Inferior parietal cortex (tissue), 1 donor: ENCODE data around the gene ATE1.

Experiments
- DNase-seq: peaks from one replicate; pipeline ENCODE4 v3.0.0-alpha.2; 2016; ENCODE audit errors: extremely low spot score

Gene ATE1

DNA sequence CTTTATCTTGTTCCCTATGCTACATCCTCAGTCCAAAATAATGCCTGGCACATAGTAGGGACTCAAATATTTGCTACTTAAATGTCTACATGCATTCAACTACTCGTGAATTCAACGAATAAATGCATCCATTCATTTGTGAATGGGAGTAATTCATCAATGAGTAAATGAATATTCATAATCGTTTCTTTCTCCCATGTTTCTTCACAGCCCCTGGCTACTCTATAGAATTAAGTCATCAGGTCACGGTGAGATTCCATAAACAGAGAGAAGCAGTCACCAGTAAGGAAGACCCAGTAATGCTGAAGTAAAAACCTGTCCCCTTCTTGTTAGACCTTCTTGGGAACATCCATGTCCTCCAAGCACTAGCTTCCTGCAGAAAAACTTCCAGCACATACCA is 48.4 kb downstream of the ATE1 start:
- DNase-seq = no peak

DNA sequence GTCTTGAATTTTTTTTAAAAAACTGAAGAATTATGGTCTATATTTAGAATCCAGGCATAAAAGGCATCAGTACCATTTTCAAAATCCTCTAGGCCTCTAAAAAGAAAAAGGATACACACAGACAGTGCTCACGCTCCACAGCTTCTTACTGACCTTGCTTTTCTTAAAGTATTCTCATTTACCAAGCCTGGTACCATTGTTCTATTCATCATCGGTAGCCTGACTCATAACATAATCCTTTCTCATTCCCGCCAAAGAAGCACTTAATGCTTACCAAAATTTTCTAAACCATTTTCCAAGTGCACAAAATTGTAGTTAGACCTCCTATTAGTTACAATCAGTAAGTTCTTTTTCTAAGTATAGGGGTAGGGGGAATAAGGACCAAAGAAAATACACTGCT is 54.6 kb downstream of the ATE1 start:
- no peak for DNase-seq

DNA sequence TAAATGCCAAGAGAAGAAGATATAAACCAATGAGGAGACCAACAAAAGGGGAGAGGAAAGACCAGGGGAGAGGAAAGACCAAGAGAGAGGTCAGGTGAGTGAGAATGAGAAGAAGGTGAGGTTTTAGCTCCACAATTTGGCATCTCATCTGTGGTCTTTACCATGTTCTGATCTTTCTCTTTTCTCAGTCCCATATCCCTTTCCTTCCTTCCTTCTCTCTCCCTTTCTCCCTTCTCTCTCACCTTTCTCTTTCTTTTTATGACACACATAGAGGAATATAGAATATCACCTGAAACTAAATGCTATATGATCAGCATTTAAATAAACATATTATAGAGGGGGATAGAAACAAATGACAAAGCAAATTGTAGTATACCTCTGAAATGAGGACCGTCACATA is 57.4 kb downstream of the ATE1 start:
- no peak for DNase-seq

DNA sequence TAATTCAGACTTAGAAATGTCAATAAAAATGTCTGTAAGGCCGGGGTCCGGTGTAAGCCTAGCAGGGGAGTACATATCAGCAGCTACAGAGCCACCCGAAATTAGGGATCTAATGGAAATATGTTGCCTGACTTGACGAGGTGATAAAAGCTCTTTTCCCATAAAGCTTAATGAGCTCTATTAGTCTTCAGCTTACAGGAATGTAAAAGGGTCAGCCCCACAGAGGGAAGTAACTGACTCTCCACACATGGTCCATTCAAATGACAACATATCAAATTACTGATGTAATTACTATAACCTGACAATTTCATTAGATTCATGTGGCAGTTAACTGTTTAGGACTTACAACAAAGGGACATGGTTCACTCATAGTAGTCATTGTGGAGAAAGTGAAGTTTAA is 62.3 kb downstream of the ATE1 start:
- no peak for DNase-seq

DNA sequence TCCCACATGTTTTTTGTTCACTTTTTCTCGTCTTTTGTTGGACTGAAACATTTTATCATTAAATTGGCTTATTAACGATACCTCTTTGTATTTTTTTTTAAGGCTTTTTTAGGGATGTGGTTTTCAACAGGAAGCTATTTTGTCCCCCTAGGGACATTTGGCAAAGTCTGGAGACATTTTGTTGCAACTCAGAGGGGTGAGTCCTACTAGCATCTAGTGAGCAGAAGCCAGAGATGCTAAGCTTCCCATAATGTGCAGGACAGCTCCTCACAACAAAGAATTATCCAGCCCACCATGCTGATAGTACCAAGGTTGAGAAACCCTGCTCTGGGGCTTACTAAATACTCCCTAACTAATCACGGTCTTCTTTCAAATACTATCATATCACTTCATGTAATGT is 63.2 kb downstream of the ATE1 start:
- no peak for DNase-seq

DNA sequence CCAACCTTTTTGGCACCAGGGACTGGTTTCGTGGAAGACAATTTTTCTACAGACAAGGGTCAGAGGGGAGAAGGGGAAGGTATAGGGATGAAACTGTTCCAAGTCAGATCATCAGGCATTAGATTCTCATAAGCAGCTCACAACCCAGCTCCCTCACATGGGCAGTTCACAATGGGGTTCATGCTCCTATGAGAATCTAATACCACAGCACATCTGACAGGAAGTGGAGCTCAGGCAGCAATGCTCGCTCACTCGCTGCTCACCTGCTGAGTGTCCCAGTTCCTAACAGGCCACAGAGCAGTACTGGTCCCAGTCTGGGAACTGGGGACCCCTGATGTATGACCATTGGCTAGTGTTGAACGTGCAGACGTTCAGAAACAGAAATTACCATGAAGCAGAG is 63.7 kb downstream of the ATE1 start:
- DNase-seq = no peak

DNA sequence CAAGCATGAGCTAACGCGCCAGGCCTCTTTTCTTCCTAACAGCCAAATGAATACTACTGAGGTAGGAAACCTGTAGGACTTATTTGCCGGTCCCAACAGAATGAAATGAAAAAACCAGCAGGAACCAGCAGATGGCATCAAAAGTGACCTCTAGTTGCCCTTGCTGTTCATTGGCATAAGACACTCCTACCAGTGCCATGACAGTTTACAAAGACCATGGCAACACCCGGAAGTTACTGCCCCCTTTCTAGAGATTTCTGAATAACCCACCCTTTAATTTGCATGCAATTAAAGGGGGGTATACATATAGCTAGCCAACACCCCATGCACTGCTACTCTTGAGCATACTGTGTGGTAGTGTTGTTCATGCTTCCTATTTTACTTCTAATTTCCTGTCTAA is 65.2 kb downstream of the ATE1 start:
- DNase-seq = no peak

DNA sequence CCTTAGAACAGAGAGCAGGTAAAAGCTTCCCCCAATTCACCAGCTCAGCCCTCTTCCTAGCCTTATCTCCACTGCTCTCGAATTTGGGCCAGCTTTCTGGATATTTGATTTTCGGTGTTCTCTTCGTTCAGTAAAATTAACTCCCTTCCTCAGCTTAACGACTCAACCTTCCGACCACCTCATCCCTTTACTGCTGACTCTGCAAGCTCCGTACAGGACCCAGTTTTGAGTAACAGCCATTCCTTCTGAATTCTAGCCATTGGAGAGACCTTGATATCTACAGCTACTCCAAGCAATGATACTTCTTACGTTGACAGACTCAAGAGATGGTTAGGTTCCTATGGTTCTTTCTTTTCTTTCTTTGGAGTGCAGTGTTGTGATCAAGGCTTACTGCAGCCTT is 65.8 kb downstream of the ATE1 start:
- no peak for DNase-seq

DNA sequence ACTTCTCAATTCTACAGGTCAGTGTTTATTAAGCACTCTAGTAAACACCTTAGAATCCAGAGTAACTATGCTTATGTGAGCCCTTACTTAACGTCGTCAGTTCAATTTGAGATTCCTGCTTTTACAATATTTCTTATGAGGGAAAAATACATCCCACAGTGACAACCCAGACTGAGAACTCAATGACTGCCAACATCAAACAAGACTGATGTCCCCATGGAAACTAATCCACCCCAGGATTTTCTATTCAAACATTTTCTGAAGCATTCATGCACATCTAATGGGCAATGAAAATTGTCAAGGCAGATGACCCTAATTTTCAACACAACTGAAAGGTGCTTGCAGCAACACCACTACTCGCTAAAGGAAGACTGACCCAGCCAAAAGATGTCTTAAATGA is 67.0 kb downstream of the ATE1 start:
- DNase-seq = no peak

DNA sequence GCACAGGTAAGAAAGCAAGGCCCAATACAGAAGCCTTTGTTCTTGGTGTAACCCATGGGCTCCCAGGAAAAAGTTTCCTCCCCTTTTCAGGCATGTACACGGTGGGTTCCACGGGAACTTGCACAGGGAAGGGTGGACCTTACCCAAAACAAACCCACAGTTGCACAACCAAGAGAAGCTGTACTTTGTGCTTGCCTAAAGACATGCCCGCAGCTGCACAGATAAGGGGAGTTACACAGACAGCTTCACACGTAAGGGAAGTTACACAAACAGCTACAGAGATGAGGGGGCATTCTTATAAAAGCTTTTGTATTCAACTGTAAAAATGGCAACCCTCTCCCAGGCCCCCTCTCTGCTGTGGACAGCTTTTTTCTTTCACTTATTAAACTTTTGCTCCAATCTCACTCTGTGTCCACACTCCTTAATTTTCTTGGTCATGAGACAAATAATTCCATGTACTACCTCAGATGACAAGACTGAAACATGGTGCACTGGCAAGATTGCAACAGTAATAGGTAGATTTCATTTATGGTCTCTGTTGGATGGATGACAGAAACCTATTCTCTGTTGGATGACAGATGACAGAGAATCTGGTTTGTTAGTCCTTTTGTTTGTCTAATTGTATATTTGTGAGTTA is 72.9 kb downstream of the ATE1 start:
- DNase-seq = no peak

DNA sequence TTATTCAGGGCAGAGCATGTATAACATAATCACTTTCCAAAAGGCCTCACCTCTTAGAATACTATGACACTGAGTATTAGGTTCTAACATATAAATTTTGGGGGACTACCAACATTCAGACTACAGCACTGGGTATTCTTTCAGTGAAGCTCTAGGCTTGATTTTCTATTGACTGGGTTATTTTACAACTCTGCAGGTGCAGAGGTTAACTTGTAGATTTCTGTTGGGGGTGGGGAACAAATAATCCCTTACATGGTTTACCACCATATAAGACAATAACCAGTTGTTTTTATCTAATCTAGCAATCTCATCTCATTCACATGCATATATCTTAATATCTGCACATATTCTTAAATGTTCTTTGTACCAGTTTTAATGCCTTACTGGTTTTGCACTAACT is 73.9 kb downstream of the ATE1 start:
- DNase-seq = no peak

DNA sequence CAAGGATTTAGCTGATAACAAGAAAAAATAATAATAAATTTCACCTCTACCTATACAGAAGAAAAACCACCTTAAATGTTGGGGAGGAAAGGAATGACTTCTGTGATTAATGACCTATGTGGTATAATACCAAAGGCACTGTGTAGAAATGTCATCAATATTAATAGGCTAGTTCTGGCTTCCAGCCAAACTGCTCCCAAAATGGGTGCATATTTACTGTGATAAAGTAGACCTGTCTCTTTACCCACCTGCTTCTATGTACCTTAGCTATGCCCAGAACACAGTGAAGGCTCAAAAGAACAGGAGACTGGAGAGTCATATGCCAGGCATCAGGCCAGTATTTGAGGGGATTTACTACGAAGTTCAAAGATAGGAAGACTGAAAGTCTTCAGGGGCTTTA is 76.0 kb downstream of the ATE1 start:
- DNase-seq = no peak

DNA sequence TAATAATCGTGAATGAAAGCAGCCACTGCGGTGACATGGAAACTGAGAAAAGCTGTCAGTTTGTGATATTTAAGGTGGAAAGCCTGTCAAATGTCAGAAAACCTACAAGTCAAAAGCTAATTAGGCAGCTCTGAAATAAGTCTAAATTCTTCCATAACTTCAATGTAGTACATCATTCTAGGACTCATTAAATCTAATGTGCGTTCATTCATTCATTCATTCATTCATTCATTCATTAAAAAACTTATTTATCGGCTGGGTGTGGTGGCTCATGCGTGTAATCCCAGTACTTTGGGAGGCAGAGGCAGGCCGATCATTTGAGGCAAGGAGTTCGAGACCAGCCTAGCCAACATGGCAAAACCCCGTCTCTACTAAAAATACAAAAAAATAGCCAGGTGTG is 79.7 kb downstream of the ATE1 start:
- no peak for DNase-seq

DNA sequence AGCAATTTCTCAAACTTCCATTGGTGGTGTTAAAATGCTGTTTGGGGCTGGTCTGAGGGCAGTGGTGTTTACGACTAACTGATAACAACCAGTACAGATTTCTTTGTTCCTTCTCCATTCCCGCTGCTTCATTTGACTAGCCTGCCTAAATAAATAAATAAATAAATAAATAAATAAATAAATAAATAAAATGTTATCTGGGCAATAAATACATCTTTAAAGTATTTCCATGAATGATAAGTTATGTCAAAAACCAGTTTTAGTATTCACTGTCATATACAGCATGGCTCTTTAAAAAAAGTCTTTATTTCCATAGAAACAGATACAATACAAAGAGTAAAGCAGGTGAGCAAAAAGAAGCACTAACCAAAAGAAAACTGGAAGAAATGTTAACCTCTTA is 81.3 kb downstream of the ATE1 start:
- no peak for DNase-seq

DNA sequence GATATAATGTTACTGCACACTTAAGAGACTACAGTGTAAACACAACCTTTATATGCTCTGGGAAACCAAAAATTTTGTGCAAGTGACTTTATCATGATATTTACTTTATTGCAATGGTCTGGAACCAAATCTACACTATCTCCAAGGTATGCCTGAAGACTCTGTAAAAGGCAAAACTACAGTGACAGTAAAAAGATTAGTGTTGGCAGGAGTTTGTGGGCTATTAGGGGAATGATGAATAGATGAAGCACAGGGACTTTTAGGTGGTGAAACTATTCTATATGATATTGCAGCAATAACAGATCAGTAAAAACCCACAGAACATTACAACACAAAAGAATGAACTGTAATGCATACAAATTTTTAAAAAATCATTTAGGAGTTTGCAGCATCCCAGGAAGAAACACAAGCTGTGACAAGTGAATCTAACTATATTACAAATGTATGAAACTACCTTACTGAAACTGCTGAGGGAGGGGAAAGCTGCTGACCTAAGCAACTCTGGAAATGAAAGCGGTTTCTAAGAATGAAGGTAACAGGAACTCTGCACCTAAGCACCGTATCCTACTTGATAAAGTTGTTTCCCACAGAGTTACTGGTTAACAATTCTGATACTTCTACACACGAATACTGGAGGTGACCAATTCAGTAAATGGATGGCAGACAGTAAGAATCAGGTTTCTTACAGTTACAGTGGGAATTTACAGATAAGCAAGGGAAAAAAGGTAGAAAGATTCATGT is 82.6 kb downstream of the ATE1 start:
- no peak for DNase-seq

DNA sequence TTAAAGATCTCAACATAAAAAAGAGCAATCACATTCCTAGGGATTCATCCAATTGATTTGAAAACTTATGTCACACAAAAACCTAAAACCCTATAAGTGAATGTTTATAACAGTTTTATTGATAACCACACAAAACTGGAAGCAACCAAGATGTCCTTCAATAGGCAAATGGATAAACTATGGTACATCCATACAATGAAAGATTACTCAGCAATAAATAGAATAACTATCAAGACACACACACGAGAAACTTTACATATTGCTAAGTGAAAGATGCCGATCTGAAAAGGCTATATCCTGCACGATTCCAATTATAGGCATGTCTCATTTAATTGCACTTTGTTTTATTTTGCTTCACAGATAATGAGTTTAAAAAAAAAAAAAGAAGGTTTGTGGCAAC is 83.3 kb downstream of the ATE1 start:
- no peak for DNase-seq

DNA sequence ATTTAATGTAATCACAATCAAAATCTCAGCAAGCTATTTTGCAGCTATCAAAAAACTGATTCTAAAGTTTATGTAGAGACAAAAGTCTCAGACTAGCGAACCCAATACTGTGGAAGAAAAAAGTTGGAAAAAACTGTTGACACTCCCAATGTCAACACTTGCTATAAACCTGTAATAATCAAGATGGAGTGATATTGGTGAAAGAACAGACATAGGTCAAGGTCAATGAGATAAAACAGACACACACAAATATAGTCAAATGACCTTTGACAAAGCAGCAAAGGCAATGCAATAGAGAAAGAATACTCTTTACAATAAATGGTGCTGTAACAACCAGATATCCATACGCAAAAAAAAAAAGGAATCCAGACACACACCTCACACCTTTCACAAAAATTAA is 84.5 kb downstream of the ATE1 start:
- DNase-seq = no peak

DNA sequence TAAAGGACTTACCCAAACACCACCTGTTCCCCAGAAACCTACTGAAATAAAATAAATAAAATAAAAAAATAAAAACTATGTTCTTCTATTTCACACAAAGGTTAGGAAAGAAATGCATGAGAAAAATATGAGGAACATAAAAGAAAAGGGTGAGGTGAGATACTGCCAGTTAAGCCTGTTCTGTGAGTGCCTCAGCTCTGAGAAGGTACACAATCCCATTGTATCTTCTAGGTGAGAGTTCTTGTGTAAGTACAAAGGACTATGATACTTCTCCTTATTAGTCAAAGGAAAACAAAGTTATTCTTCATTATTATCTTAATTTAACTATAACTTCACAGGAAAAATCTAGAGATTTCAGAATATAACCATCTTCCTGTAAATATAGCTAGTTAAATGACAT is 86.0 kb downstream of the ATE1 start:
- no peak for DNase-seq

DNA sequence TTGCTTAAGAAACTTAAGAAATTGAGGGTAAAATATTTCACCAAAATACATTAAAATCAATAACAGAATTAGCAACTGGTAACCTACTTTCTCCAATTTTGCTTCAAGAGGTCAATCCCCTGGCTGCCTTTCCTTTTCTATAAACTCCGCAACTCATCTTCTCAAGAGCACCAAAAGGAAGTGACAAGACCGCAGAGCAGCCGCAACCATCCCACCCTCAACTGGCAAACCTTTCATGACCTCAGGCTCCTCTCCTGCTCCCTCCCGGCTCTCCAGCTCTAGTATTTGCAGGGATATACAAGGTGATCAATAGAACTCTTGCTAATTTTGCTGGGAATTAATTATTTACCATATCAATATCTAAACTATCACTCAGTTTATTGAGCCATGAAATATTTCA is 88.9 kb downstream of the ATE1 start:
- DNase-seq = no peak

DNA sequence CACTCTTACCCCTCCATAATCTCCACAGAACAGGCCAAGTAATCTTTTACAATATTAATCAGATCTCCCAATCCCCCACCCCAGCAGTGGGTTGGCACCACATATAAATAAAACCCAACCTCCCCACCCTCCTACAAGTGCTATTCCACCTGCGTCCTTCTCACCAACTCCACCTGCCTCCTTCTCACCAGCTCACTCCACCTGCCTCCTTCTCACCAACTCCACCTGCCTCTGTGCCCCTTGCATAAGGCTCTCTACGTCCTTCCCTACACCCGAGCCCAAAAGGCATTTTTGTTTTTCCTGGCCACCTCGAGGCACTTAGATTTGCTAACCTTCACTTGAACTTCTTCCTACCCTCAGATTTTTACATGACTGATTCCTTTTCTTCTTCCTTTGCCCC is 89.7 kb downstream of the ATE1 start:
- no peak for DNase-seq

DNA sequence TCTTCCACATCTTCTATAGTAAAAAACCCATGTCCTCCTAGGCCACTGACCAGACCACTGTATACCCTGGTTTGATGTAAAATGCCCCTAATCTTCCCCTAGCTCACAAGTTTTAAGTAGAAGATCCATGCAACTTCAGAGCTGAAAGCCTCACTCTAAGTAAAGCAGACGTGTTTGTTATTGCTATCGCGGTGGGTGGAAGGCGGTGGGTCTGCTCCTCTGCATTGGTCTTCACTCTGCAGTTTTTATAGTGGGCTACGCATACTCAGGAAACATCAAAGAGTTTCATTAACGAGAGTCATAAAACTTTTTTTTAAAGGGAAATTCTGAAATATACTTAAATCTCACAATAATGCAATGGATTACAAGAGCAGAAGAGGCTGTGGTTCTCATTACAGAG is 91.7 kb downstream of the ATE1 start:
- DNase-seq = no peak

DNA sequence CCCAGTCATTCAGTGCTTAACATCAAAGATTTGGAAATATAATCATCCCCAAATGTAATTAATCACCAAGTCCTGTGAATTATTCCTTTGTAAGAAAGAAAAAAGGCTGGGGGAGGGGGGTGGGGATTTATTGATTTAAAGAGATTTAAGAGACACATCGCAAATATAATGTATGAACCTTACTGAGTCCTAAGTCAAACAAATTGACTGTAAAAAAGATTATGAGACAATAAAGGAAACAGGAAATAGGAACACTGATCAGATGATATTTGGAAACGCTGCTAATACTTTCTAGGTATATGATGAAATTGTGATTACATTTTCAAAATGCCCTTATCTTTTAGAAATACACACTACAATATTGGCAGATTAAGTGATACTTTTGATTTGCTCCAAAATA is 92.5 kb downstream of the ATE1 start:
- no peak for DNase-seq

DNA sequence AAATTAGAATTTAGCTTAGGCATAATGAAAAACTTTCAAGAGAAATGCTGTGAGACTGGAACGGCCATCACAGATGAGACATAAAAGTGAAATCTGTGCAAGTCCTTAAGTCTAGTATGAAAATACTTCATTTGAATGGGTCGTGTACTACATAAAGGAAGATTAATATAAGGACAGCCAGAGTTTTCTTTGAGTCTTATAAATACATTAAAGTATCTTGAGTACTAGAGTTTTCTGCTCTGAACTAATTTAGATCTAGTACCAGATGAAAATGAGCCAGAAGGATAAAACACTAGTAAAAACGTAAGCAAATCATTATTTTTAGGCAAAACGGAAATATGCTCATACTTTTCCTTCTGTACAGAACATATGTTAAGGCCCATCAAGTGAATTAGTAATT is 93.1 kb downstream of the ATE1 start:
- no peak for DNase-seq

DNA sequence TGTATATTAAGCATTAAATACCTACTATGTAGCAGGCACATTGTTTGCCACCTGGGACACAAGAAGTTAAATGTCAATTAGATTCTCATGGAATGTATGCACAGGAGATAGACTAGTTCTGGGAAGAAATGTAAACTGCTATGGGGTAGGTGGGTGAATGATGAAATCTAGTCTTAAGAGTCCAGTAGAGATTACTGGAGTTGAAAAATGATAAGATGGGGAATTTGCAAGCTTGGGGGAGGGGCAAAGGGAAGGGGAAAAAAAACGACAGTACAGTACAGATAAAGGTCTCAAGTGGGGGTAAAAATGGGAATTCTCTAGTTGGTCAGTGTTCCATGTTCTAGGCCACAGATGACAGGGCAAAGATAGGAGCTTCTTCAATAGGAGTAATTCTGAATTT is 94.4 kb downstream of the ATE1 start:
- no peak for DNase-seq
